ENCODE results near the gene AGAP1.
"Not testable (repeated sequence)": the region's sequence is repeated elsewhere in the genome, so short reads cannot be mapped to it uniquely, and the experiment has no call there.

AGAP1 gene

GRCh38 chr2:236125541-236125940 is 631.7 kb downstream of the AGAP1 start:
- in situ Hi-C loops (cut with MboI; ENCODE audit: low sequenced_read_pairs) = no loop called here

GRCh38 chr2:236127010-236127409 is 633.2 kb downstream of the AGAP1 start:
- in situ Hi-C loops (cut with MboI; ENCODE audit: low sequenced_read_pairs) = no loop called here

GRCh38 chr2:236128321-236128720 is 634.5 kb downstream of the AGAP1 start:
- in situ Hi-C loops (cut with MboI; ENCODE audit: low sequenced_read_pairs) = no loop called here

GRCh38 chr2:236129935-236130334 is 636.1 kb downstream of the AGAP1 start:
- in situ Hi-C loops (cut with MboI; ENCODE audit: low sequenced_read_pairs) = no loop called here

GRCh38 chr2:236130349-236130998 is 636.6 kb downstream of the AGAP1 start:
- in situ Hi-C loops (cut with MboI; ENCODE audit: low sequenced_read_pairs) = no loop called here

- in situ Hi-C loops (cut with MboI; ENCODE audit: low sequenced_read_pairs) = no loop called here
Measured at GRCh38 chr2:236131073-236131692, 637.3 kb downstream of the AGAP1 start.

GRCh38 chr2:236133410-236134012 is 639.7 kb downstream of the AGAP1 start:
- in situ Hi-C loops (cut with MboI; ENCODE audit: low sequenced_read_pairs) = no loop called here

- in situ Hi-C loops (cut with MboI; ENCODE audit: low sequenced_read_pairs) = no loop called here
Measured at GRCh38 chr2:236136538-236136937, 642.7 kb downstream of the AGAP1 start.

- in situ Hi-C loops (cut with MboI; ENCODE audit: low sequenced_read_pairs) = no loop called here
Measured at GRCh38 chr2:236137066-236137465, 643.2 kb downstream of the AGAP1 start.

GRCh38 chr2:236141616-236142015 is 647.8 kb downstream of the AGAP1 start:
- in situ Hi-C loops (cut with MboI; ENCODE audit: low sequenced_read_pairs) = not testable (repeated sequence)

GRCh38 chr2:236143811-236144210 is 650.0 kb downstream of the AGAP1 start:
- in situ Hi-C loops (cut with MboI; ENCODE audit: low sequenced_read_pairs) = no loop called here

GRCh38 chr2:236146436-236146835 is 652.6 kb downstream of the AGAP1 start:
- in situ Hi-C loops (cut with MboI; ENCODE audit: low sequenced_read_pairs) = no loop called here

GRCh38 chr2:236155406-236155805 is 661.6 kb downstream of the AGAP1 start:
- in situ Hi-C loops (cut with MboI; ENCODE audit: low sequenced_read_pairs) = no loop called here

GRCh38 chr2:236156095-236156859 is 662.4 kb downstream of the AGAP1 start:
- in situ Hi-C loops (cut with MboI; ENCODE audit: low sequenced_read_pairs) = no loop called here

GRCh38 chr2:236156860-236157194 is 663.0 kb downstream of the AGAP1 start:
- in situ Hi-C loops (cut with MboI; ENCODE audit: low sequenced_read_pairs) = no loop called here

GRCh38 chr2:236157366-236157765 is 663.5 kb downstream of the AGAP1 start:
- in situ Hi-C loops (cut with MboI; ENCODE audit: low sequenced_read_pairs) = no loop called here

GRCh38 chr2:236157815-236158498 is 664.1 kb downstream of the AGAP1 start:
- in situ Hi-C loops (cut with MboI; ENCODE audit: low sequenced_read_pairs) = no loop called here

- in situ Hi-C loops (cut with MboI; ENCODE audit: low sequenced_read_pairs) = no loop called here
Measured at GRCh38 chr2:236158969-236159777, 665.3 kb downstream of the AGAP1 start.

GRCh38 chr2:236159778-236160170 is 665.9 kb downstream of the AGAP1 start:
- in situ Hi-C loops (cut with MboI; ENCODE audit: low sequenced_read_pairs) = no loop called here

- in situ Hi-C loops (cut with MboI; ENCODE audit: low sequenced_read_pairs) = no loop called here
Measured at GRCh38 chr2:236160366-236161081, 666.7 kb downstream of the AGAP1 start.
